ENCODE data around the gene TMEM150B. TPM values are rescaled to one million over a fixed set of nuclear protein-coding genes. Genes with fewer than 3 reads are reported as not detected.
A peak's percentile ranks its signal among the peaks of the same experiment; 100 is the strongest.

The TMEM150B gene
- total RNA-seq, 3 donors from 2014 or later, result not detected

GRCh38 chr19:55309448-55309847 lies 15.7 kb downstream of the TMEM150B start:
- Mint-ChIP-seq H3K9me3 (no peaks in the 10 kb centered on the region), H3K36me3 (ENCODE audit: insufficient read depth) (no peaks in the 10 kb centered on the region), H3K27me3 (ENCODE audit: low read depth) (no peaks in the 10 kb centered on the region), H3K4me3 (no peak overlapping the region), H3K4me1 (ENCODE audit: low read depth) (no peaks in the 10 kb centered on the region)
- ATAC-seq, result no peak
- no peak for DNase-seq

GRCh38 chr19:55308281-55308680 lies 16.9 kb downstream of the TMEM150B start:
- H3K27me3 Mint-ChIP-seq (ENCODE audit: low read depth), result no peaks in the 10 kb centered on the region
- no peaks in the 10 kb centered on the region for H3K36me3 Mint-ChIP-seq (ENCODE audit: insufficient read depth)
- ATAC-seq (no peak), DNase-seq (no peak)
- no peaks in the 10 kb centered on the region for H3K4me1 Mint-ChIP-seq (ENCODE audit: low read depth)
- H3K9me3 Mint-ChIP-seq, result no peaks in the 10 kb centered on the region
- H3K4me3 Mint-ChIP-seq, result no peak overlapping the region

- Mint-ChIP-seq H3K4me3 (no peak overlapping the region), H3K36me3 (ENCODE audit: insufficient read depth) (no peaks in the 10 kb centered on the region), H3K4me1 (ENCODE audit: low read depth) (peaks cover 4% of the 10 kb centered on the region), H3K9me3 (no peaks in the 10 kb centered on the region), H3K27me3 (ENCODE audit: low read depth) (no peaks in the 10 kb centered on the region)
- ATAC-seq (no peak), DNase-seq (no peak)
Observed at GRCh38 chr19:55306712-55307111, 18.4 kb downstream of the TMEM150B start.

GRCh38 chr19:55305983-55306562 lies 19.1 kb downstream of the TMEM150B start:
- Mint-ChIP-seq H3K4me3 (no peak overlapping the region), H3K4me1 (ENCODE audit: low read depth) (peaks cover 6% of the 10 kb centered on the region), H3K27me3 (ENCODE audit: low read depth) (no peaks in the 10 kb centered on the region), H3K9me3 (no peaks in the 10 kb centered on the region), H3K36me3 (ENCODE audit: insufficient read depth) (no peaks in the 10 kb centered on the region)
- no peak for ATAC-seq
- no peak for DNase-seq

DNA sequence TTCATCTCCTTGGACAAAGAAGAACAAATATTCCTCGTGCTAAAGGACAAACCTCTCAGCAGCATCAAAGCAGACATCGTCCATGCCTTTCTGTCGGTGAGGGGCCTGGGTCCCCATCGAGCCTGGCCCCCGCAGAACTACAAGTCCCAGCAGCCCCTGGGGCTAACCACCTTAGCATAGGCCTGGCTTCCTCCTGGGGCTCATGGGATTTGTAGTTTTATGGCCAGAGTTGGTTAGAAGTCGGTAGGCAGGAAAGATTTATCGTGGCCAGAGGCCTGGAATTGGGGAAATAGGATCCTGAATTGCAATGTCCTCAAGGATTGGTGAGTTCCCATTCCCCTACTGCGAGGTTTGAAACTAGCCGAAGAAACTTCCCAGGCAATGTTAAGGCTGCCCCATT lies 19.6 kb downstream of the TMEM150B start:
- Mint-ChIP-seq H3K36me3 (ENCODE audit: insufficient read depth) (no peaks in the 10 kb centered on the region), H3K27me3 (ENCODE audit: low read depth) (no peaks in the 10 kb centered on the region), H3K9me3 (no peaks in the 10 kb centered on the region), H3K4me3 (no peak overlapping the region), H3K4me1 (ENCODE audit: low read depth) (peaks cover 6% of the 10 kb centered on the region)
- peak; percentile 65 to 74 for ATAC-seq
- peak; percentile 41 for DNase-seq

DNA sequence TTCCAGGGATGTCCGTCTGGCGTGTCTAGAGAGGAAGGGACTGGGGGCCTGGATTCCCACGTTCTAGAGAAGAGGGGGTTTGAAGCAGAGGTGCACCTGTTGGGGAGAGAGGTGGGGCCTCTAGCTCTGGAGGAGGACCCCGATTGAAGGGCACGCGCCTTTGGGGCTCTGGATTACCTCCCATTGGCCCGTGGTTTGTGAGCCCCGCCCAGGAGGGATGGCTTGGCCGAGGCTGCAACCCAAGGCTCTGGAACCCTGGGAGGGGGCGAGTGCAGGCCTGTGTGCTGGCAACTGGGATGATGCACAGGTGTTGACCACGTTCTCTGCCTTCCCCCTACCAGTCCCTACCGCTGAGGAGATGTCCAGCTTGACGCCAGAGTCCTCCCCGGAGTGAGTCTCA lies 20.2 kb downstream of the TMEM150B start:
- Mint-ChIP-seq H3K36me3 (ENCODE audit: insufficient read depth) (no peaks in the 10 kb centered on the region), H3K9me3 (no peaks in the 10 kb centered on the region), H3K4me1 (ENCODE audit: low read depth) (peaks cover 6% of the 10 kb centered on the region), H3K4me3 (no peak overlapping the region), H3K27me3 (ENCODE audit: low read depth) (no peaks in the 10 kb centered on the region)
- DNase-seq (no peak), ATAC-seq (no peak)

GRCh38 chr19:55304279-55304978 lies 20.7 kb downstream of the TMEM150B start:
- Mint-ChIP-seq H3K4me1 (ENCODE audit: low read depth) (peaks cover 6% of the 10 kb centered on the region), H3K4me3 (no peak overlapping the region), H3K9me3 (no peaks in the 10 kb centered on the region), H3K27me3 (ENCODE audit: low read depth) (no peaks in the 10 kb centered on the region), H3K36me3 (ENCODE audit: insufficient read depth) (no peaks in the 10 kb centered on the region)
- ATAC-seq (no peak), DNase-seq (no peak)

- Mint-ChIP-seq H3K4me3 (no peak overlapping the region), H3K9me3 (no peaks in the 10 kb centered on the region), H3K36me3 (ENCODE audit: insufficient read depth) (no peaks in the 10 kb centered on the region), H3K27me3 (ENCODE audit: low read depth) (no peaks in the 10 kb centered on the region), H3K4me1 (ENCODE audit: low read depth) (peaks cover 6% of the 10 kb centered on the region)
- DNase-seq (no peak), ATAC-seq (no peak)
Observed at GRCh38 chr19:55303477-55303876, 21.7 kb downstream of the TMEM150B start.

- ATAC-seq, result no peak
- peak overlapping the region; percentile 80 for H3K4me3 Mint-ChIP-seq
- H3K4me1 Mint-ChIP-seq (ENCODE audit: low read depth), result peaks cover 6% of the 10 kb centered on the region
- no peak for DNase-seq
- no peaks in the 10 kb centered on the region for H3K36me3 Mint-ChIP-seq (ENCODE audit: insufficient read depth)
- no peaks in the 10 kb centered on the region for H3K9me3 Mint-ChIP-seq
- no peaks in the 10 kb centered on the region for H3K27me3 Mint-ChIP-seq (ENCODE audit: low read depth)
Observed at GRCh38 chr19:55302318-55302703, 22.8 kb downstream of the TMEM150B start.

DNA sequence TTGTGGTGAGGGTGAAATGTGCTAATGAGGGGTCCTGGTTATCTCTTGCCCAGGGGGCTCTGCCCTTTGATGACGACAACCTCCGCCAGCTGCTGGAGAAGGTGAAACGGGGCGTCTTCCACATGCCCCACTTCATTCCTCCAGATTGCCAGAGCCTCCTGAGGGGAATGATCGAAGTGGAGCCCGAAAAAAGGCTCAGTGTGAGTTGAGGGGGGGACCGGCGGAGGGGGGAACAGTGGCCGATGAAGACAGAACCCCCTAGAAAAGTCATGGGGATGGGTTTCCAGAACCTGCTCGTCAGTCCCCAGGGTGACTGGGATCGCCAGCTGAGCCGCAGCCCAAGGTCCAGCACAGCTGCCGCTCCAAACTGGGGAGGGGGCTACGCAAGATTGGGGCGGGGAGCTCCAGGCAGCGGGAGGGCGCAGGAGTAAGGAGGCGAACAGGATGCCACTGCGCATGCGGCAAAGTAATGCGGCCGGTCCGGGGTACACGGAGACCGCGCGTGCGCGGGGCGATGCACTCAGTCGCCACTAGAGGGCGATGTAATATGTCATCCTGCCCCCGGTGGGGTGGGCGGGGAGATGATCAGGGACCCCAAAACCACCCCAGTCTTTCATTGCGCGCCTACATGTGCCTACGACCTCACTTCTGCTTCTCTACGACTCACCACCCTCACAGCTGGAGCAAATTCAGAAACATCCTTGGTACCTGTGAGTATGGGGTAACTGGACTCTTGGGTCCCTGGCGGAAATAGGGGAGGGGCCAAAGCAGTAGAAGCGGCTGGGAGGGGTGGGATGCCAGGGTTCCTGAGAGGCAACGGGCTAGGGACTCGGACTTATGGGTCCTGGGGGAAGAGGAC lies 23.5 kb downstream of the TMEM150B start:
- Mint-ChIP-seq H3K4me3 (peak overlapping the region; percentile 80), H3K4me1 (ENCODE audit: low read depth) (peaks cover 6% of the 10 kb centered on the region), H3K36me3 (ENCODE audit: insufficient read depth) (no peaks in the 10 kb centered on the region), H3K9me3 (no peaks in the 10 kb centered on the region), H3K27me3 (ENCODE audit: low read depth) (no peaks in the 10 kb centered on the region)
- peak; percentile 90 for ATAC-seq
- DNase-seq, result peak; percentile 97

GRCh38 chr19:55300886-55301458 lies 24.2 kb downstream of the TMEM150B start:
- no peak for DNase-seq
- Mint-ChIP-seq H3K36me3 (ENCODE audit: insufficient read depth) (no peaks in the 10 kb centered on the region), H3K4me3 (peak overlapping the region; percentile 13), H3K4me1 (ENCODE audit: low read depth) (peaks cover 6% of the 10 kb centered on the region), H3K27me3 (ENCODE audit: low read depth) (no peaks in the 10 kb centered on the region), H3K9me3 (no peaks in the 10 kb centered on the region)
- no peak for ATAC-seq

- no peaks in the 10 kb centered on the region for H3K9me3 Mint-ChIP-seq
- H3K4me3 Mint-ChIP-seq, result no peak overlapping the region
- DNase-seq (no peak), ATAC-seq (no peak)
- no peaks in the 10 kb centered on the region for H3K27me3 Mint-ChIP-seq (ENCODE audit: low read depth)
- H3K36me3 Mint-ChIP-seq (ENCODE audit: insufficient read depth), result no peaks in the 10 kb centered on the region
- H3K4me1 Mint-ChIP-seq (ENCODE audit: low read depth), result peaks cover 6% of the 10 kb centered on the region
Observed at GRCh38 chr19:55299991-55300390, 25.1 kb downstream of the TMEM150B start.

DNA sequence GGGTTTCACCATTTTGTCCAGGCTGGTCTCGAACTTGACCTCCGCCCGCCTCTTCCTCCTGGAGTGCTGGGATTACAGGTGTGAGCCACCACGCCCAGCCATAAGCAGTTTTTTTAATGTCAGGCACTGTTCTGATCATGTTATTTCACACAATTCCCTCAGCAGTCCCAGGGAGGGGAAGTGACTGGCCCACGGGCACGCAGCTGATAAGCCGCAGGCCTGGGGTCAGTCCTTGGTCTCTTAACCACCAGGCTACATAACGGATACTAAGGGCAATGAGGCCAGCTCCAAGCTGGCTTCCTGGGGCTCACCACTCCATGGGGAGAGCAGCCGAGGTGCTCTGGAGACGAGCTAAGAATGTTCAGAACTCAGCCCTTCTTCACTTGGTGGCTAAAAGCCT lies 27.9 kb downstream of the TMEM150B start:
- ATAC-seq (no peak), DNase-seq (no peak)
- no peaks in the 10 kb centered on the region for H3K27me3 Mint-ChIP-seq (ENCODE audit: low read depth)
- no peaks in the 10 kb centered on the region for H3K9me3 Mint-ChIP-seq
- no peak overlapping the region for H3K4me3 Mint-ChIP-seq
- no peaks in the 10 kb centered on the region for H3K36me3 Mint-ChIP-seq (ENCODE audit: insufficient read depth)
- peaks cover 6% of the 10 kb centered on the region for H3K4me1 Mint-ChIP-seq (ENCODE audit: low read depth)

GRCh38 chr19:55289117-55289796 lies 35.9 kb downstream of the TMEM150B start:
- no peak overlapping the region for H3K4me3 Mint-ChIP-seq
- ATAC-seq, result no peak
- H3K36me3 Mint-ChIP-seq (ENCODE audit: insufficient read depth), result no peaks in the 10 kb centered on the region
- peaks cover 5% of the 10 kb centered on the region for H3K4me1 Mint-ChIP-seq (ENCODE audit: low read depth)
- DNase-seq, result no peak
- no peaks in the 10 kb centered on the region for H3K9me3 Mint-ChIP-seq
- no peaks in the 10 kb centered on the region for H3K27me3 Mint-ChIP-seq (ENCODE audit: low read depth)

All from activated T-cell treated with anti-CD3 and anti-CD28 coated beads, Interleukin-2, amount 50 U/mL, for 4 hours (primary cell).